ENCODE results near the gene IGSF5.
"Not testable (repeated sequence)": the region's sequence is repeated elsewhere in the genome, so short reads cannot be mapped to it uniquely, and the experiment has no call there.

IGSF5 gene
- 0 reads per million in 3 donors for total RNA-seq

DNA sequence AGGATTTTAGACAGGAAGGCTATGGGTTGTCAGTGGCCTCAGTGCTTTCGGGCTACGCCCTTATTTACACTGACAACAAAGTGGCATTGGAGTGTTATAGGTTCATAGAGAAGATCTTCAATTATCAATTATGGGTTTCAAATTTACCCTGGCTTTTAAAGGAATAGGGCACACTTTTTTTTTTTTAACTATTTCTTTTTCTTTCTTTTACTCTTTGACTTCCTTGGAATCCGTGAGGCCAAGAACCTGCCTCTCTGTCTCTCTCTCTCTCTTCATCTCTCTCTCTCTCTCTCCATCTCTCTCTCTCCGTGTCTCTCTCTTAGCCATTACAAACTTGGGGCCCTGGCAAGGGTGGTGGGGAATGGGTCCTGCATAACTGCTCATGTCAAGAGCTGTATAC is at the start of gene IGSF5:
Gene IGSF5, plus strand, starts transcription at position 301 of the 400 bp plus-strand sequence. CDS start 327 bp downstream, outside the sequence.
- H3K36me3 ChIP-seq (ENCODE audit: control insufficient read depth, insufficient read depth, low read length); H3K27me3 ChIP-seq (replicated peaks; ENCODE audit: control insufficient read depth, insufficient read depth, low read length, poor library complexity, severe bottlenecking); H3K4me3 ChIP-seq (ENCODE audit: insufficient read depth, low read depth, low read length, poor library complexity, severe bottlenecking); DNase-seq; H3K9me3 ChIP-seq (ENCODE audit: control insufficient read depth, low read length); H3K4me1 ChIP-seq (ENCODE audit: control insufficient read depth, insufficient read depth, low read length, poor library complexity, severe bottlenecking); H3K27ac ChIP-seq (ENCODE audit: insufficient read depth, low read length, poor library complexity, severe bottlenecking): not testable (repeated sequence)

DNA sequence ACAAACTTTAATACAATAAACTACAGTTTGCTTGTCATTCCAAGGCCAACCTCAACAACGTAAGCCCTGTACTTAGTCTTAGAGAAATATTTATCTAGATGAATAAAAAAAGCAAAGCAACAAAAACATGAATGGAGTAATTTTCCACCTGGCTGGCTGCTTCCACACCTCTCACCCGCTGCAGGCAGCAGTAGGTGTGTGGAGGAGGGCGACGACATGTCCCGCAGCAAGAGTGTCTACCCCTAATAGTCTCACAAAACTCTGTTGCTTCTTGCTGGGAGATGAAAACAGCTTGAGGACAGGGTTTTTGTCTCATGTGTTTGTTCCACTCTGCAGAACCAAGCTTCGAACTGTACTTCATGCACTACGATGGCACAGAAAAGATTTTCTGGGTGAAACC is 48.8 kb upstream of the IGSF5 start:
- Histone ChIP-seq H3K27me3 (replicated peaks; ENCODE audit: control insufficient read depth, insufficient read depth, low read length, poor library complexity, severe bottlenecking) (no peaks in the 10 kb centered on the region), H3K4me3 (ENCODE audit: insufficient read depth, low read depth, low read length, poor library complexity, severe bottlenecking) (no peak overlapping the region), H3K9me3 (ENCODE audit: control insufficient read depth, low read length) (no peaks in the 10 kb centered on the region), H3K27ac (ENCODE audit: insufficient read depth, low read length, poor library complexity, severe bottlenecking) (no peak overlapping the region), H3K36me3 (ENCODE audit: control insufficient read depth, insufficient read depth, low read length) (no peaks in the 10 kb centered on the region), H3K4me1 (ENCODE audit: control insufficient read depth, insufficient read depth, low read length, poor library complexity, severe bottlenecking) (no peaks in the 10 kb centered on the region)
- no peak for DNase-seq

DNA sequence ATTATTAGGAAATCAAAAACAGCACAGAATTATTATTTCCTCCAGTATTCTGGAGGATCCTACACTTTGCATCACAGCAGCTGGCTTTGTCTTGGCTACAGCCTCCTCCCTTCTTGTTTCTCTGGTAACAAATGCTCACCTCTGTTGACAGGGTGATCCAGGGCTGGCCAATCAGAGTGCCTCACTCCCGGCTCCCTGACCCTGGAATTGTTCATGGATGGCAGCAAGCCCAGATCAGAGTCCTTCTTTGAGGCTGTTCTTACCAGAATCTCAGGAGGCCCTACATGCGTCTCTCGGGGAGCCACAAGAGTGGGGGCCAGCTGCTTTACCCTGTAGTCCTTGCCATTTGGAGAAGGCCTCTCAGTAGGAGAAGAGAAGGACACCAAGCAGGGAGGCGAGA is 48.4 kb upstream of the IGSF5 start:
- H3K36me3 ChIP-seq (ENCODE audit: control insufficient read depth, insufficient read depth, low read length) = no peaks in the 10 kb centered on the region

DNA sequence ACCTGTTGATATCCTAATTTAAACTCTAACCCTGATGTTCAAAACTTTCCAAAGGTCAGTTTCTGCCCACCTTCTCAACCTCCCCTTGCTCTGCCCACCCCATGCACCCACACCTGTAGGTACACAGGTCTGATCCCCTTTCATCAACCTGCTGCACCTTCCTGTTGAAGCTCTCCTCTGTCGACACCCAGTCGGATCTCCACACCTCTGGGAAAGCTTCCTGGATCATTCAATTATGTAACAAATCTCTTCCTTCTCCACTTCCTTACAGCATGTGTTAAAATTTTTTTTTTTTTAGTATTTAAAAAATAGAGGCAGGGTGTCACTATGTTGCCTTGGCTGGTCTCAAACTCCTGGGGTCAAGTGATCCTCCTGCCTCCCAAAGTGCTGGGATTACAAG is 44.7 kb upstream of the IGSF5 start:
- no peak overlapping the region for H3K27ac ChIP-seq (ENCODE audit: insufficient read depth, low read length, poor library complexity, severe bottlenecking)
- no peak overlapping the region for H3K4me3 ChIP-seq (ENCODE audit: insufficient read depth, low read depth, low read length, poor library complexity, severe bottlenecking)
- H3K36me3 ChIP-seq (ENCODE audit: control insufficient read depth, insufficient read depth, low read length) = no peaks in the 10 kb centered on the region
- no peak for DNase-seq
- no peaks in the 10 kb centered on the region for H3K27me3 ChIP-seq (replicated peaks; ENCODE audit: control insufficient read depth, insufficient read depth, low read length, poor library complexity, severe bottlenecking)
- H3K9me3 ChIP-seq (ENCODE audit: control insufficient read depth, low read length) = no peaks in the 10 kb centered on the region
- no peaks in the 10 kb centered on the region for H3K4me1 ChIP-seq (ENCODE audit: control insufficient read depth, insufficient read depth, low read length, poor library complexity, severe bottlenecking)

More for the DNA sequence above, 48.4 kb upstream of the IGSF5 start:
- no peaks in the 10 kb centered on the region for H3K9me3 ChIP-seq (ENCODE audit: control insufficient read depth, low read length)
- H3K27ac ChIP-seq (ENCODE audit: insufficient read depth, low read length, poor library complexity, severe bottlenecking) = no peak overlapping the region
- no peak for DNase-seq
- no peak overlapping the region for H3K4me3 ChIP-seq (ENCODE audit: insufficient read depth, low read depth, low read length, poor library complexity, severe bottlenecking)
- H3K27me3 ChIP-seq (replicated peaks; ENCODE audit: control insufficient read depth, insufficient read depth, low read length, poor library complexity, severe bottlenecking) = no peaks in the 10 kb centered on the region
- no peaks in the 10 kb centered on the region for H3K4me1 ChIP-seq (ENCODE audit: control insufficient read depth, insufficient read depth, low read length, poor library complexity, severe bottlenecking)

DNA sequence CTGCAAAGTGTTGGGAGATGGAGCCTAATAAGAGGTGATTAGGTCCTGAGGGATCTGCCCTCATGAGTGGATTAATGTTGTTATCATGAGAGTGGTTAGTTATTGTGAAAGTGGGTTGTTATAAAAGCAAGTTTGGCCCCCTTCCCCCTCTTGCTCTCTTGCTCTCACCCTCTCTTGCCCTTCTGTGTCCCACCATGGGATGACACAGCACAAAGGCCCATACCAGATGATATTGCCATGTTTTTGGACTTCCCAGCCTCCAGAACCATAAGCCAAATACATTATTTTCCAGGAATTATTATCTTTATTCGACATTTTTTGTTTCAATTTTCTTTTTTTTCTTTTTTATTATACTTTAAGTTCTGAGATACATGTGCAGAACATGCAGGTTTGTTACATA is 41.4 kb upstream of the IGSF5 start:
- no peak overlapping the region for H3K27ac ChIP-seq (ENCODE audit: insufficient read depth, low read length, poor library complexity, severe bottlenecking)
- no peak for DNase-seq
- H3K27me3 ChIP-seq (replicated peaks; ENCODE audit: control insufficient read depth, insufficient read depth, low read length, poor library complexity, severe bottlenecking) = no peaks in the 10 kb centered on the region
- H3K9me3 ChIP-seq (ENCODE audit: control insufficient read depth, low read length) = no peaks in the 10 kb centered on the region
- no peaks in the 10 kb centered on the region for H3K4me1 ChIP-seq (ENCODE audit: control insufficient read depth, insufficient read depth, low read length, poor library complexity, severe bottlenecking)
- H3K4me3 ChIP-seq (ENCODE audit: insufficient read depth, low read depth, low read length, poor library complexity, severe bottlenecking) = no peak overlapping the region
- no peaks in the 10 kb centered on the region for H3K36me3 ChIP-seq (ENCODE audit: control insufficient read depth, insufficient read depth, low read length)

DNA sequence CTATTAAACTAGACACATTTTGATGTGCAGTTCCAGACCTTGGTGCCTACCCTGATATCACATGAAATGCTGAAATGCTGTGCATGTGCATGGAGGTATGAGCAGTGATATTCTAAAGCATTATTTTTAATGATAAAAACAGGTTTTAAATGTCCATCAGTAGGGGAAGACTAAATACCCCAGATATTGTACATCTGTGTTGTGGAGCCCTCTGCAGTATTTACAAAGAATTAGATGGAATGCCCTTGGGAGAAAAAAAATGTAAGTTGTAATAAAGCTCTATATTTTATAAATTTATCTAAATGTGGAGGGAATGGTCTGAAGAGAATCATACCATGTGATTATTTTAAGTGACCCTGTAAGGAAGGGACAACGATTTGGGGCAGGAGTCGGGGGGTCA is 39.1 kb upstream of the IGSF5 start:
- no peaks in the 10 kb centered on the region for H3K36me3 ChIP-seq (ENCODE audit: control insufficient read depth, insufficient read depth, low read length)
- no peak overlapping the region for H3K27ac ChIP-seq (ENCODE audit: insufficient read depth, low read length, poor library complexity, severe bottlenecking)
- no peaks in the 10 kb centered on the region for H3K4me1 ChIP-seq (ENCODE audit: control insufficient read depth, insufficient read depth, low read length, poor library complexity, severe bottlenecking)
- no peak overlapping the region for H3K4me3 ChIP-seq (ENCODE audit: insufficient read depth, low read depth, low read length, poor library complexity, severe bottlenecking)
- H3K9me3 ChIP-seq (ENCODE audit: control insufficient read depth, low read length) = no peaks in the 10 kb centered on the region
- no peaks in the 10 kb centered on the region for H3K27me3 ChIP-seq (replicated peaks; ENCODE audit: control insufficient read depth, insufficient read depth, low read length, poor library complexity, severe bottlenecking)
- DNase-seq = no peak

GRCh38 chr21:39707316-39707715 is 37.7 kb upstream of the IGSF5 start:
- H3K9me3 ChIP-seq (ENCODE audit: control insufficient read depth, low read length) = no peaks in the 10 kb centered on the region
- DNase-seq = no peak
- H3K4me3 ChIP-seq (ENCODE audit: insufficient read depth, low read depth, low read length, poor library complexity, severe bottlenecking) = no peak overlapping the region
- H3K4me1 ChIP-seq (ENCODE audit: control insufficient read depth, insufficient read depth, low read length, poor library complexity, severe bottlenecking) = no peaks in the 10 kb centered on the region
- H3K36me3 ChIP-seq (ENCODE audit: control insufficient read depth, insufficient read depth, low read length) = no peaks in the 10 kb centered on the region
- no peak overlapping the region for H3K27ac ChIP-seq (ENCODE audit: insufficient read depth, low read length, poor library complexity, severe bottlenecking)
- H3K27me3 ChIP-seq (replicated peaks; ENCODE audit: control insufficient read depth, insufficient read depth, low read length, poor library complexity, severe bottlenecking) = no peaks in the 10 kb centered on the region

GRCh38 chr21:39710866-39711265 is 34.1 kb upstream of the IGSF5 start:
- H3K36me3 ChIP-seq (ENCODE audit: control insufficient read depth, insufficient read depth, low read length) = no peaks in the 10 kb centered on the region
- H3K4me3 ChIP-seq (ENCODE audit: insufficient read depth, low read depth, low read length, poor library complexity, severe bottlenecking) = no peak overlapping the region
- H3K9me3 ChIP-seq (ENCODE audit: control insufficient read depth, low read length) = no peaks in the 10 kb centered on the region
- no peak overlapping the region for H3K27ac ChIP-seq (ENCODE audit: insufficient read depth, low read length, poor library complexity, severe bottlenecking)
- H3K4me1 ChIP-seq (ENCODE audit: control insufficient read depth, insufficient read depth, low read length, poor library complexity, severe bottlenecking) = no peaks in the 10 kb centered on the region
- no peaks in the 10 kb centered on the region for H3K27me3 ChIP-seq (replicated peaks; ENCODE audit: control insufficient read depth, insufficient read depth, low read length, poor library complexity, severe bottlenecking)
- DNase-seq = no peak

GRCh38 chr21:39712273-39712672 is 32.7 kb upstream of the IGSF5 start:
- Histone ChIP-seq H3K27ac (ENCODE audit: insufficient read depth, low read length, poor library complexity, severe bottlenecking) (no peak overlapping the region), H3K4me3 (ENCODE audit: insufficient read depth, low read depth, low read length, poor library complexity, severe bottlenecking) (no peak overlapping the region), H3K36me3 (ENCODE audit: control insufficient read depth, insufficient read depth, low read length) (no peaks in the 10 kb centered on the region), H3K27me3 (replicated peaks; ENCODE audit: control insufficient read depth, insufficient read depth, low read length, poor library complexity, severe bottlenecking) (no peaks in the 10 kb centered on the region), H3K9me3 (ENCODE audit: control insufficient read depth, low read length) (no peaks in the 10 kb centered on the region), H3K4me1 (ENCODE audit: control insufficient read depth, insufficient read depth, low read length, poor library complexity, severe bottlenecking) (no peaks in the 10 kb centered on the region)
- no peak for DNase-seq

- DNase-seq = no peak
- Histone ChIP-seq H3K4me1 (ENCODE audit: control insufficient read depth, insufficient read depth, low read length, poor library complexity, severe bottlenecking) (no peaks in the 10 kb centered on the region), H3K36me3 (ENCODE audit: control insufficient read depth, insufficient read depth, low read length) (no peaks in the 10 kb centered on the region), H3K4me3 (ENCODE audit: insufficient read depth, low read depth, low read length, poor library complexity, severe bottlenecking) (no peak overlapping the region), H3K9me3 (ENCODE audit: control insufficient read depth, low read length) (no peaks in the 10 kb centered on the region), H3K27ac (ENCODE audit: insufficient read depth, low read length, poor library complexity, severe bottlenecking) (no peak overlapping the region), H3K27me3 (replicated peaks; ENCODE audit: control insufficient read depth, insufficient read depth, low read length, poor library complexity, severe bottlenecking) (no peaks in the 10 kb centered on the region)
These were observed 32.0 kb upstream of the IGSF5 start for GRCh38 chr21:39712976-39713375.

- no peaks in the 10 kb centered on the region for H3K9me3 ChIP-seq (ENCODE audit: control insufficient read depth, low read length)
- H3K4me1 ChIP-seq (ENCODE audit: control insufficient read depth, insufficient read depth, low read length, poor library complexity, severe bottlenecking) = no peaks in the 10 kb centered on the region
- no peak overlapping the region for H3K4me3 ChIP-seq (ENCODE audit: insufficient read depth, low read depth, low read length, poor library complexity, severe bottlenecking)
- DNase-seq = no peak
- no peaks in the 10 kb centered on the region for H3K36me3 ChIP-seq (ENCODE audit: control insufficient read depth, insufficient read depth, low read length)
- H3K27me3 ChIP-seq (replicated peaks; ENCODE audit: control insufficient read depth, insufficient read depth, low read length, poor library complexity, severe bottlenecking) = no peaks in the 10 kb centered on the region
- no peak overlapping the region for H3K27ac ChIP-seq (ENCODE audit: insufficient read depth, low read length, poor library complexity, severe bottlenecking)
These were observed 31.1 kb upstream of the IGSF5 start for GRCh38 chr21:39713905-39714304.

Data from effector memory CD4-positive, alpha-beta T cell (primary cell).